ENCODE data around the gene PKIB. TPM values are rescaled to one million over a fixed set of nuclear protein-coding genes. Genes with fewer than 3 reads are reported as not detected.

Gene PKIB
- total RNA-seq, 2 donors from 2014 or later: 46.0 to 56.1 TPM

- Histone ChIP-seq H3K4me3 (ENCODE audit: low read length) (no peak overlapping the region), H3K9ac (ENCODE audit: extremely low read depth, low read length, poor library complexity, severe bottlenecking) (no peak overlapping the region), H3K4me1 (ENCODE audit: control insufficient read depth, insufficient read depth, low read length) (peaks cover 14% of the 10 kb centered on the region), H3K9me3 (ENCODE audit: control insufficient read depth, low read length) (no peaks in the 10 kb centered on the region), H3K27ac (ENCODE audit: low read depth, low read length) (no peak overlapping the region), H3K36me3 (ENCODE audit: control insufficient read depth, insufficient read depth, low read length) (no peaks in the 10 kb centered on the region), H3K27me3 (ENCODE audit: control insufficient read depth, insufficient read depth, low read length, poor library complexity, severe bottlenecking) (no peaks in the 10 kb centered on the region)
- H3K27ac Mint-ChIP-seq: peak overlapping the region; percentile 57
- WGBS, 2 experiments (ENCODE audit: insufficient coverage in 1 of 2, insufficient read length in 1 of 2): 83 to 100% methylated on average over 1 of the region's 1 CpG
- H3K4me3 Mint-ChIP-seq: no peak overlapping the region
- DNase-seq: peak; percentile 57
- TF ChIP-seq CTCF (conservative IDR thresholded peaks at IDR 0.05): no peak
- H3K27me3 Mint-ChIP-seq (ENCODE audit: insufficient read depth): no peaks in the 10 kb centered on the region
- peaks cover 34% of the 10 kb centered on the region for H3K4me1 Mint-ChIP-seq
- no peaks in the 10 kb centered on the region for H3K36me3 Mint-ChIP-seq (ENCODE audit: low read depth)
- H3K9me3 Mint-ChIP-seq: no peaks in the 10 kb centered on the region
Measured at GRCh38 chr6:122697458-122697857, 87.3 kb downstream of the PKIB start.

GRCh38 chr6:122701666-122702065 is 91.5 kb downstream of the PKIB start:
- no peaks in the 10 kb centered on the region for H3K9me3 Mint-ChIP-seq
- no peaks in the 10 kb centered on the region for H3K27me3 ChIP-seq (ENCODE audit: control insufficient read depth, insufficient read depth, low read length, poor library complexity, severe bottlenecking)
- no peak overlapping the region for H3K4me3 Mint-ChIP-seq
- H3K27ac Mint-ChIP-seq: no peak overlapping the region
- no peak for DNase-seq
- no peaks in the 10 kb centered on the region for H3K36me3 ChIP-seq (ENCODE audit: control insufficient read depth, insufficient read depth, low read length)
- peaks cover 14% of the 10 kb centered on the region for H3K4me1 ChIP-seq (ENCODE audit: control insufficient read depth, insufficient read depth, low read length)
- H3K27me3 Mint-ChIP-seq (ENCODE audit: insufficient read depth): no peaks in the 10 kb centered on the region
- H3K4me1 Mint-ChIP-seq: peaks cover 19% of the 10 kb centered on the region
- H3K9me3 ChIP-seq (ENCODE audit: control insufficient read depth, low read length): no peaks in the 10 kb centered on the region
- no peak overlapping the region for H3K4me3 ChIP-seq (ENCODE audit: low read length)
- H3K27ac ChIP-seq (ENCODE audit: low read depth, low read length): no peak overlapping the region
- H3K9ac ChIP-seq (ENCODE audit: extremely low read depth, low read length, poor library complexity, severe bottlenecking): no peak overlapping the region
- peaks cover 8% of the 10 kb centered on the region for H3K36me3 Mint-ChIP-seq (ENCODE audit: low read depth)
- no peak for TF ChIP-seq CTCF (conservative IDR thresholded peaks at IDR 0.05)
- WGBS, 2 experiments (ENCODE audit: insufficient coverage in 1 of 2, insufficient read length in 1 of 2): 86% methylated on average over 1 of the region's 1 CpG; no CpG with 5 or more reads in 1 of the 2 experiments

- peaks cover 8% of the 10 kb centered on the region for H3K4me1 Mint-ChIP-seq
- 86% methylated on average over 2 of the region's 3 CpGs; no CpG with 5 or more reads in 1 of the 2 experiments for WGBS, 2 experiments (ENCODE audit: insufficient coverage in 1 of 2, insufficient read length in 1 of 2)
- no peaks in the 10 kb centered on the region for H3K9me3 ChIP-seq (ENCODE audit: control insufficient read depth, low read length)
- no peak overlapping the region for H3K9ac ChIP-seq (ENCODE audit: extremely low read depth, low read length, poor library complexity, severe bottlenecking)
- H3K4me3 ChIP-seq (ENCODE audit: low read length): no peak overlapping the region
- no peaks in the 10 kb centered on the region for H3K9me3 Mint-ChIP-seq
- H3K4me1 ChIP-seq (ENCODE audit: control insufficient read depth, insufficient read depth, low read length): peaks cover 7% of the 10 kb centered on the region
- H3K27ac Mint-ChIP-seq: no peak overlapping the region
- H3K27ac ChIP-seq (ENCODE audit: low read depth, low read length): no peak overlapping the region
- TF ChIP-seq CTCF (conservative IDR thresholded peaks at IDR 0.05): no peak
- H3K36me3 Mint-ChIP-seq (ENCODE audit: low read depth): peaks cover 8% of the 10 kb centered on the region
- no peaks in the 10 kb centered on the region for H3K27me3 ChIP-seq (ENCODE audit: control insufficient read depth, insufficient read depth, low read length, poor library complexity, severe bottlenecking)
- DNase-seq: no peak
- no peaks in the 10 kb centered on the region for H3K36me3 ChIP-seq (ENCODE audit: control insufficient read depth, insufficient read depth, low read length)
- no peak overlapping the region for H3K4me3 Mint-ChIP-seq
- H3K27me3 Mint-ChIP-seq (ENCODE audit: insufficient read depth): no peaks in the 10 kb centered on the region
Measured at GRCh38 chr6:122702841-122703240, 92.6 kb downstream of the PKIB start.
